HG02610 (cell line): Measurements from ENCODE around the gene ADCK1.
"Not testable (repeated sequence)": the region's sequence is repeated elsewhere in the genome, so short reads cannot be mapped to it uniquely, and the experiment has no call there.

Experiments used
- ATAC-seq: cut with Tn5 transposase; IDR thresholded peaks from one replicate; pipeline ENCODE4 v1.9.1; 2021; ENCODE audit warnings: mild to moderate bottlenecking, moderate library complexity; ENCODE audit not compliant: unreplicated experiment

The ADCK1 gene

GRCh38 chr14:77926942-77927341 is 127.0 kb downstream of the ADCK1 start:
- ATAC-seq, result no peak

GRCh38 chr14:77931441-77931840 is 131.5 kb downstream of the ADCK1 start:
- ATAC-seq, result no peak

GRCh38 chr14:77936138-77936639 is 136.3 kb downstream of the ADCK1 start:
- no peak for ATAC-seq

- no peak for ATAC-seq
Measured at GRCh38 chr14:77947372-77947771, 147.5 kb downstream of the ADCK1 start.

- no peak for ATAC-seq
Measured at GRCh38 chr14:77950371-77951063, 150.6 kb downstream of the ADCK1 start.

GRCh38 chr14:77955816-77956484 is 156.0 kb downstream of the ADCK1 start:
- no peak for ATAC-seq

- ATAC-seq, result not testable (repeated sequence)
Measured at GRCh38 chr14:77959686-77960085, 159.8 kb downstream of the ADCK1 start.

- no peak for ATAC-seq
Measured at GRCh38 chr14:77961847-77962580, 162.1 kb downstream of the ADCK1 start.

GRCh38 chr14:77962731-77963520 is 163.0 kb downstream of the ADCK1 start:
- ATAC-seq, result no peak

- no peak for ATAC-seq
Measured at GRCh38 chr14:77964586-77964985, 164.7 kb downstream of the ADCK1 start.

GRCh38 chr14:77965050-77965449 is 165.1 kb downstream of the ADCK1 start:
- no peak for ATAC-seq

GRCh38 chr14:77965919-77966435 is 166.1 kb downstream of the ADCK1 start:
- peak; percentile 73 for ATAC-seq

- ATAC-seq, result no peak
Measured at GRCh38 chr14:77967110-77967509, 167.2 kb downstream of the ADCK1 start.

GRCh38 chr14:77970646-77971045 is 170.7 kb downstream of the ADCK1 start:
- no peak for ATAC-seq

GRCh38 chr14:77973246-77973645 is 173.3 kb downstream of the ADCK1 start:
- ATAC-seq, result no peak

- ATAC-seq, result no peak
Measured at GRCh38 chr14:77976591-77976990, 176.7 kb downstream of the ADCK1 start.

GRCh38 chr14:77979171-77979570 is 179.3 kb downstream of the ADCK1 start:
- ATAC-seq, result no peak

GRCh38 chr14:77979666-77980351 is 179.9 kb downstream of the ADCK1 start:
- no peak for ATAC-seq

GRCh38 chr14:77980475-77981321 is 180.8 kb downstream of the ADCK1 start:
- no peak for ATAC-seq
